Parathyroid adenoma (tissue), 2 donors: ENCODE results near the gene PRPS2.

Experiments
- H2AFZ ChIP-seq: fragments of 300-600 bp; sonication (generic); one replicate; pipeline ENCODE4 v1.7.0; 2017; ENCODE audit warnings: antibody characterized with exemption, mild to moderate bottlenecking
- H3K27ac ChIP-seq: fragments of 300-600 bp; sonication (generic); one replicate; pipeline ENCODE4 v1.7.0; 2017
- H3K27me3 ChIP-seq: fragments of 300-600 bp; sonication (generic); one replicate; pipeline ENCODE4 v1.7.0; 2017; ENCODE audit warnings: low read length; ENCODE audit not compliant: control insufficient read depth, insufficient read depth
- H3K36me3 ChIP-seq: fragments of 300-600 bp; sonication (generic); one replicate; pipeline ENCODE4 v1.7.0; 2017; ENCODE audit warnings: low read length; ENCODE audit not compliant: control insufficient read depth, insufficient read depth
- H3K4me1 ChIP-seq: fragments of 300-600 bp; sonication (generic); one replicate; pipeline ENCODE4 v1.7.0; 2017; ENCODE audit warnings: control low read depth
- H3K4me2 ChIP-seq: fragments of 300-600 bp; sonication (generic); one replicate; pipeline ENCODE4 v1.7.0; 2017; ENCODE audit warnings: low read length
- H3K4me3 ChIP-seq: fragments of 300-600 bp; sonication (generic); one replicate; pipeline ENCODE4 v1.7.0; 2017; ENCODE audit warnings: low read depth, low read length
- H3K79me2 ChIP-seq: fragments of 300-600 bp; sonication (generic); one replicate; pipeline ENCODE4 v1.7.0; 2017; ENCODE audit warnings: control low read depth
- H3K9ac ChIP-seq: fragments of 300-600 bp; sonication (generic); one replicate; pipeline ENCODE4 v1.7.0; 2017; ENCODE audit warnings: mild to moderate bottlenecking
- H3K9me3 ChIP-seq: fragments of 300-600 bp; sonication (generic); one replicate; pipeline ENCODE4 v1.7.0; 2017; ENCODE audit warnings: low read length; ENCODE audit not compliant: control insufficient read depth
- CTCF ChIP-seq: fragments of 300-600 bp; sonication (generic); IDR thresholded peaks from one replicate; pipeline ENCODE4 v1.7.0; 2017; ENCODE audit warnings: antibody characterized with exemption, mild to moderate bottlenecking
- donor health status: primary hyperparathyroidism.

PRPS2 gene

GRCh38 chrX:12866451-12867377, 75.5 kb downstream of the PRPS2 start, which contains the start of gene TLR7:
Gene TLR7 (plus strand): TSS chrX:12867072. CDS start chrX:12867579, 507 bp downstream.
- no peaks in the 10 kb centered on the region for H3K36me3 ChIP-seq
- H2AFZ ChIP-seq: no peak within 1 kb of the TSS
- H3K9me3 ChIP-seq: no peaks in the 10 kb centered on the region
- no peak within 1 kb of the TSS for H3K4me3 ChIP-seq
- no peaks in the 10 kb centered on the region for H3K27me3 ChIP-seq
- no peaks in the 10 kb centered on the region for H3K79me2 ChIP-seq
- no peaks in the 10 kb centered on the region for H3K4me1 ChIP-seq
- no peak for TF ChIP-seq CTCF
- no peak within 1 kb of the TSS for H3K4me2 ChIP-seq
- H3K27ac ChIP-seq: no peak within 1 kb of the TSS
- no peak within 1 kb of the TSS for H3K9ac ChIP-seq

GRCh38 chrX:12867685-12868084, 76.5 kb downstream of the PRPS2 start:
- no peaks in the 10 kb centered on the region for H3K9me3 ChIP-seq
- no peaks in the 10 kb centered on the region for H3K4me1 ChIP-seq
- H3K27ac ChIP-seq: no peak overlapping the region
- H3K4me2 ChIP-seq: no peak overlapping the region
- TF ChIP-seq CTCF: no peak
- no peak overlapping the region for H3K9ac ChIP-seq
- H3K36me3 ChIP-seq: no peaks in the 10 kb centered on the region
- H3K4me3 ChIP-seq: no peak overlapping the region
- no peaks in the 10 kb centered on the region for H3K79me2 ChIP-seq
- no peaks in the 10 kb centered on the region for H3K27me3 ChIP-seq
- H2AFZ ChIP-seq: no peak overlapping the region

GRCh38 chrX:12868747-12869146, 77.5 kb downstream of the PRPS2 start:
- Histone ChIP-seq H3K27ac (no peak overlapping the region), H3K4me1 (no peaks in the 10 kb centered on the region), H3K9ac (no peak overlapping the region), H3K9me3 (no peaks in the 10 kb centered on the region), H3K36me3 (no peaks in the 10 kb centered on the region), H2AFZ (no peak overlapping the region), H3K79me2 (no peaks in the 10 kb centered on the region), H3K27me3 (no peaks in the 10 kb centered on the region), H3K4me3 (no peak overlapping the region), H3K4me2 (no peak overlapping the region)
- TF ChIP-seq CTCF: no peak

GRCh38 chrX:12871257-12871656, 80.0 kb downstream of the PRPS2 start:
- H3K27ac ChIP-seq: no peak overlapping the region
- H3K4me1 ChIP-seq: no peaks in the 10 kb centered on the region
- no peak overlapping the region for H2AFZ ChIP-seq
- no peak overlapping the region for H3K4me3 ChIP-seq
- H3K36me3 ChIP-seq: no peaks in the 10 kb centered on the region
- H3K79me2 ChIP-seq: no peaks in the 10 kb centered on the region
- H3K9ac ChIP-seq: no peak overlapping the region
- H3K27me3 ChIP-seq: no peaks in the 10 kb centered on the region
- no peak for TF ChIP-seq CTCF
- no peaks in the 10 kb centered on the region for H3K9me3 ChIP-seq
- H3K4me2 ChIP-seq: no peak overlapping the region
